Coronary artery (tissue), 2 donors: Measurements from ENCODE around the gene PFKL.

ENCODE experiments used
- DNase-seq: peaks from one replicate; pipeline ENCODE4 v3.0.0-alpha.2; 2017; ENCODE audit warnings: low spot score
- H3K27ac ChIP-seq, 2 donors: fragments of 200-600 bp; sonication (generic); one replicate each; pipeline ENCODE4 v1.5.1; 2016 to 2019
- H3K4me3 ChIP-seq: fragments of 200-600 bp; sonication (generic); 2 replicates; pipeline ENCODE4 v1.5.1; 2016; ENCODE audit warnings: mild to moderate bottlenecking, moderate library complexity
- TF ChIP-seq, protein P1 (sequence below): fragments of 200-600 bp; sonication (generic); IDR thresholded peaks from one replicate; pipeline ENCODE4 v1.5.1; 2019; ENCODE audit warnings: antibody characterized with exemption

The PFKL gene

DNA sequence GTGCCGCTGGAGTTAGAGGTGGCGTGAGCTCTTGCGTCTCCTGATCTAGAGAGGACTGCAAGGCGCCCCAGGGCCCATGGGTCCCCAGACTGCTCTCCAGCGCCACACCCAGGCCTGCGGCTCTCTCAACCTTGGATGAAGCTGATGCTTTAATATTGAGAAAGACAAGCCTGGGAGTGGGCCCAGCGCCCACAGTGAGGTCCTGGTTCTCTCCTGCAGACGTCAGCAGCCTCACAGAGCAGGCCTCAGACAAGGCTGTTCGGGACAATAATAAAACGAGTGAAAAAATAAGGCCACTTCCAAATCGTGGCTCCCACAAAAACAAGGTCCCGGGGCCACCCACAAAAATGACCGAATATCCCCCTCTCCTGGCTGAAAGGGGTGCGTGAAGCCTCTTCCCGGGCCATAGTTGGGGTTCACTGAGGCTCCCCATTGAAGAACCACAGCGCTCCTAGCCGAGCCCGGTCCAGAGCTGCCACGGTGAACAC is 32.2 kb upstream of the PFKL start:
- H3K4me3 ChIP-seq, result no peak overlapping the region
- no peak for DNase-seq
- TF ChIP-seq, protein P1, sequence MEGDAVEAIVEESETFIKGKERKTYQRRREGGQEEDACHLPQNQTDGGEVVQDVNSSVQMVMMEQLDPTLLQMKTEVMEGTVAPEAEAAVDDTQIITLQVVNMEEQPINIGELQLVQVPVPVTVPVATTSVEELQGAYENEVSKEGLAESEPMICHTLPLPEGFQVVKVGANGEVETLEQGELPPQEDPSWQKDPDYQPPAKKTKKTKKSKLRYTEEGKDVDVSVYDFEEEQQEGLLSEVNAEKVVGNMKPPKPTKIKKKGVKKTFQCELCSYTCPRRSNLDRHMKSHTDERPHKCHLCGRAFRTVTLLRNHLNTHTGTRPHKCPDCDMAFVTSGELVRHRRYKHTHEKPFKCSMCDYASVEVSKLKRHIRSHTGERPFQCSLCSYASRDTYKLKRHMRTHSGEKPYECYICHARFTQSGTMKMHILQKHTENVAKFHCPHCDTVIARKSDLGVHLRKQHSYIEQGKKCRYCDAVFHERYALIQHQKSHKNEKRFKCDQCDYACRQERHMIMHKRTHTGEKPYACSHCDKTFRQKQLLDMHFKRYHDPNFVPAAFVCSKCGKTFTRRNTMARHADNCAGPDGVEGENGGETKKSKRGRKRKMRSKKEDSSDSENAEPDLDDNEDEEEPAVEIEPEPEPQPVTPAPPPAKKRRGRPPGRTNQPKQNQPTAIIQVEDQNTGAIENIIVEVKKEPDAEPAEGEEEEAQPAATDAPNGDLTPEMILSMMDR, result no peak
- H3K27ac ChIP-seq, result no peak overlapping the region

DNA sequence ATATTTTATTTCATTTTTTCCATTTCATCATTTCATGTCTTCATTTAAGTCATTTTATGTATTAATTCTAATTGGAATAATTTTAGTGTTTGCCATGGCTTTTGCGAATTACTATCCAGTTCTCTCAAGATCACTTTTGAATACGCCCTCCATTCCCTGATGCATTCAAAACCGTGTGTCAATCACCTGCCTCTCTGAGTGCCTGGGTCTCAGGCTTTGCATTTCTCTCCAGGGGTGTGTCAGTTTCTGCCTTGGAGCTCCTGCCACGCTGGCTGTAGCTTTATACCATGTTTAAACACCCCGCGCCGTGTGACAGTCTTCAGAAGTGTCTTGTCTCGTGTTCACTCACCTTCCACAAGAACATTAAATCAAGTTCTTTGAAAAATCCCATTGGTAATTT is 30.8 kb upstream of the PFKL start:
- Histone ChIP-seq H3K4me3 (no peak overlapping the region), H3K27ac (no peak overlapping the region)
- DNase-seq, result no peak
- TF ChIP-seq, protein P1, result no peak

DNA sequence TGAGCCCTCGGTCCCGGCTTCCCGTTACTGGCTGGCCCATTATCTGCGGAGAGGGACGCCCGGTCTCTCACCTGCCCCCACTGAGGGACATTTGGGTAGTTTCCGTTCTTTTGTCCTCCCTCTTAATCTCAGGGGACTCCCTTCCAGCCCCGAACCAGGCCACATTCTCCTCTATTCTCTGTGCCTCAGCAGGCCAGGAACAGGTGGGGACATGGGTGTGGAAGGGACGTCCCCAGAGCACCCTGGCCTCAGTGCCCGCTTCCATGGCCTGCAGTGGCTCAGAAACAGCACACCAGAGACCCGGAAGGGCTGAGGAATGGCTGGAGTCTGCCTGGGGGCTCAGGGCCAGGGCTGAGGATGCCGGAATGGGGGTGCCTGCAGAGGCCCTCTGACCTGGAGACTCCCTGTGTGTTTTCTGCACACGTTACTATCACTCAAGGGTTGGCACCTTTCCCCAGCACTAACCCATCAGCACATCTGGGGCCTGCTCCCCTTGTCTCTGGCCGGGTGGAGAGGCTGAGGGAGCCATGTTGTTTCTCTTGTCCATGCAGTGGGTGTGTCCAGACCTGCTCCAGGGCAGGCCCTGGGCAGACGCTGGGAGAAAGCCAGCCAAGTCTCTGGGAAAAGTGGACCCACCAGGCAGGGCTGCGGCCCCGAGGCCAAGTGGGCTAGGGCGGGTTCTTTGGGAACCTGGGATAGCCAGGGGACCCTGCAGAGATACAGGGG is 28.1 kb upstream of the PFKL start:
- H3K27ac ChIP-seq, result no peak overlapping the region
- no peak for DNase-seq
- TF ChIP-seq, protein P1, result no peak
- no peak overlapping the region for H3K4me3 ChIP-seq

DNA sequence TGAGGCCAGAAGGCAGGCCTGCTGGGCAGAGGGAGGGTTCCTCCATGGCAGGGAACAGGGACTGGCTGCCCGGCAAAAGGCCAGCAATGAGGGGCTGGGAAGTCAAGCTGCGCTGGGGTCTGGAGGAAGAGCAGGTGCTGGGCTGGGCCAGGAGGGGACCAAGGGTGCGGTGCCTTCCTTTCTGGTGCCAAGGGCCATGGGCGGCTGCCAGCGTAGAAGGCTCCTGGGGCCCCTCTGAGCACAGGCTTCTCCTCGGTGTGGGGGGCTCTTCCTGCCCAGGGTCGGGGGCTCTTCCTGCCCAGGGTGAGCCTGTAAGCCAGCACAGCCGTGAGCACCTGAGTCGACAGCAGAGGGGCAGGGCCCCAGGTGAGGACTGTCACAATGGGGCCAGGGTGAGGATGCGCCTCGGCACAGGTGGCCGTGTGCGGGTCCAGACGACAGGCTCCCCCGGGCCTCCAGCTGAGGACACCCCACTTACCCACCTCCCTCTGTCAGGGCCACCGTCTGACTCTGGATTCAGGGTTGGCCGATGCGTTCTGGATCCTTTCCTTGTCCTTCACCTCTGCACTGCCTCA is 27.5 kb upstream of the PFKL start:
- Histone ChIP-seq H3K27ac (no peak overlapping the region), H3K4me3 (no peak overlapping the region)
- no peak for DNase-seq
- TF ChIP-seq, protein P1, result no peak

DNA sequence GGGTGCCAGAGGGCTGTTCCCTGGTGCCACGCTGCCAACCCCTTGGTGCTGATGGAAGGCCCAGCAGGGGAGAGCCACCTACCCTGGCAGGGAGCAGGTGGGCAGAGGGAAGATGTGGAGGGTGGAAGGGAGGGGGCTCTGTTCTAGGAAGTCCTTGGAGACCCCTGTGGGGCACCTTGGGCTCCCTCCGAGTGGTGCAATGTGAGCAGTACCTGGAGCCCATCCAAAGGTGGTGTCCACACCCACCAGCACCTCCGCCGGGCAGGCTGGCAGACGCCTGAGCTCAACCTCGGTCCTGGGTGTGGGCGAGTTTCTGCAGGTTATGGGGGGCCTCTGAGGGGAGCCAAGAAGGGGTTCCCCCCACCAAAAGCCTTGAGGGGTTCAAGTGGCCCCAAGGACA is 26.8 kb upstream of the PFKL start:
- no peak overlapping the region for H3K4me3 ChIP-seq
- DNase-seq, result no peak
- TF ChIP-seq, protein P1, result no peak
- H3K27ac ChIP-seq, result no peak overlapping the region

DNA sequence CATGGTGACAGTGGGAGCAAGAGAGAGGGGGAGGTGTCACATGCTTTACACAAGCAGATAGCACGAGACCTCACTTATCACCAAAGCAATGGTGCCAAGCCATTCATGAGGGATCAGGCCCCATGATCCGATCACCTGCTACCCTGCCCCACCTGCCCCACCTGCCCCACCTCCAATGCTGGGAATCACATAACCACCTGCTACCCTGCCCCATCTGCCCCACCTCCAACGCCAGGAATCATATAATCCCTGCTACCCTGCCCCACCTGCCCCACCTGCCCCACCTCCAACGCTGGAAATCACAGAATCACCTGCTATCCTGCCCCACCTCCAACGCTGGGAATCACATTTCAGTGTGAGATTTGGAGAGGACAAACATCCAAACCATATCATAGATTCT is 24.8 kb upstream of the PFKL start:
- no peak for DNase-seq
- TF ChIP-seq, protein P1, result no peak
- no peak overlapping the region for H3K27ac ChIP-seq
- no peak overlapping the region for H3K4me3 ChIP-seq
